Nephron (organoid): ENCODE data around the gene TMEM117.
A peak's percentile ranks its signal among the peaks of the same experiment; 100 is the strongest.

Experiments
- H3K27ac Mint-ChIP-seq, 3 experiments: 2 replicates each; pipeline ENCODE4 v1.8.0; 2020; ENCODE audit warnings: mixed read lengths in 3 of 3, mild to moderate bottlenecking in 2 of 3, moderate library complexity in 1 of 3
- H3K27me3 Mint-ChIP-seq: 2 replicates; pipeline ENCODE4 v1.8.0; 2021; ENCODE audit warnings: low read depth, mild to moderate bottlenecking, moderate library complexity, mixed read lengths
- H3K36me3 Mint-ChIP-seq: 2 replicates; pipeline ENCODE4 v1.8.0; 2020; ENCODE audit warnings: low read depth, mixed read lengths
- H3K4me1 Mint-ChIP-seq: 2 replicates; pipeline ENCODE4 v1.8.0; 2020; ENCODE audit warnings: mixed read lengths
- H3K4me3 Mint-ChIP-seq, 3 experiments: 2 replicates each; pipeline ENCODE4 v1.8.0; 2020; ENCODE audit warnings: mild to moderate bottlenecking in 3 of 3, mixed read lengths in 3 of 3, moderate library complexity in 2 of 3
- H3K9me3 Mint-ChIP-seq: 2 replicates; pipeline ENCODE4 v1.8.0; 2020; ENCODE audit warnings: mixed read lengths
- TF ChIP-seq, protein P1 (sequence below), 3 experiments: fragments of 200-600 bp; sonication (generic); IDR thresholded peaks; one replicate each; pipeline ENCODE4 v1.5.0; 2021; ENCODE audit warnings: antibody characterized with exemption in 3 of 3; ENCODE audit not compliant: unreplicated experiment in 3 of 3

TMEM117 gene

GRCh38 chr12:44206045-44206444 is 370.2 kb downstream of the TMEM117 start:
- TF ChIP-seq, protein P1, sequence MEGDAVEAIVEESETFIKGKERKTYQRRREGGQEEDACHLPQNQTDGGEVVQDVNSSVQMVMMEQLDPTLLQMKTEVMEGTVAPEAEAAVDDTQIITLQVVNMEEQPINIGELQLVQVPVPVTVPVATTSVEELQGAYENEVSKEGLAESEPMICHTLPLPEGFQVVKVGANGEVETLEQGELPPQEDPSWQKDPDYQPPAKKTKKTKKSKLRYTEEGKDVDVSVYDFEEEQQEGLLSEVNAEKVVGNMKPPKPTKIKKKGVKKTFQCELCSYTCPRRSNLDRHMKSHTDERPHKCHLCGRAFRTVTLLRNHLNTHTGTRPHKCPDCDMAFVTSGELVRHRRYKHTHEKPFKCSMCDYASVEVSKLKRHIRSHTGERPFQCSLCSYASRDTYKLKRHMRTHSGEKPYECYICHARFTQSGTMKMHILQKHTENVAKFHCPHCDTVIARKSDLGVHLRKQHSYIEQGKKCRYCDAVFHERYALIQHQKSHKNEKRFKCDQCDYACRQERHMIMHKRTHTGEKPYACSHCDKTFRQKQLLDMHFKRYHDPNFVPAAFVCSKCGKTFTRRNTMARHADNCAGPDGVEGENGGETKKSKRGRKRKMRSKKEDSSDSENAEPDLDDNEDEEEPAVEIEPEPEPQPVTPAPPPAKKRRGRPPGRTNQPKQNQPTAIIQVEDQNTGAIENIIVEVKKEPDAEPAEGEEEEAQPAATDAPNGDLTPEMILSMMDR (IDR thresholded peaks at IDR 0.05; ENCODE audit: unreplicated experiment in 3 of 3), result no peak
- no peak overlapping the region for H3K27ac Mint-ChIP-seq
- no peaks in the 10 kb centered on the region for H3K27me3 Mint-ChIP-seq
- H3K36me3 Mint-ChIP-seq, result no peaks in the 10 kb centered on the region
- no peak overlapping the region for H3K4me3 Mint-ChIP-seq
- H3K4me1 Mint-ChIP-seq, result no peaks in the 10 kb centered on the region
- H3K9me3 Mint-ChIP-seq, result peaks cover 29% of the 10 kb centered on the region

DNA sequence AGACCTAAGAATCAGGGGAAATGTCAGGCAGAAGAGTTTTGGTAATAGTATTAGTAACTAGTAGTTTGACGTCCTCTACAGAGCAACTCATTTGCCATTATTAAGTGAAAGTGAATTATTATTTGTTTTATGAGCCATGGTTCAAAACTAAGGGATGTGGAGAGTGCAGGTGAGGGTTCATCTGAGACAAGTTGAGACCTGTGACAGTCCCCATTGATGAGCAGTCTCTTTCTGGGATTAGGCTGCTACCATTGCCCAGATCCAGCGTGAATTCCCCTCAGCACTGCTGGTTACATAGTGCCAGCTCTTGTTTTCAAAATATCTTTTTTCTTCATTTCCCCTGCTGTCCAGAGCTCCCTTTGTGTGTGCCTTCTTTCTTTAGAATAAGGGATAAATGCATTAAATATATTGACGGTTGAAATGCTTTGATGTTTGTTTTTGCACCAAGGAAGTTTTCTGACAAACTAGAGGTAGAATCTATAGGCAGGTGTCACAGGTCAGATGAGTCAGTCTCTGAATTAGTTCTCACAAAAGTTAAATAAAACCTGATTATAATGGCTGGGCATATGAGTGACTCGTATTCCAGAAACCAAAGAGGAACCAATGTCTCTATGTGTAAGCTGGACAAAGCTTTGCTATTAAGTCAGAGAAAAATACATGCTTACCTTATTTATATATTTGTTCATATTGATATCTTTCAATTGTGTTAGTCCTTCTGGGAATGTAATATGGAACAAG is 381.4 kb downstream of the TMEM117 start:
- TF ChIP-seq, protein P1 (IDR thresholded peaks at IDR 0.05; ENCODE audit: unreplicated experiment in 3 of 3), result no peak
- Mint-ChIP-seq H3K27ac (no peak overlapping the region), H3K4me1 (peaks cover 6% of the 10 kb centered on the region), H3K36me3 (peaks cover 5% of the 10 kb centered on the region), H3K4me3 (no peak overlapping the region), H3K9me3 (no peaks in the 10 kb centered on the region), H3K27me3 (no peaks in the 10 kb centered on the region)

DNA sequence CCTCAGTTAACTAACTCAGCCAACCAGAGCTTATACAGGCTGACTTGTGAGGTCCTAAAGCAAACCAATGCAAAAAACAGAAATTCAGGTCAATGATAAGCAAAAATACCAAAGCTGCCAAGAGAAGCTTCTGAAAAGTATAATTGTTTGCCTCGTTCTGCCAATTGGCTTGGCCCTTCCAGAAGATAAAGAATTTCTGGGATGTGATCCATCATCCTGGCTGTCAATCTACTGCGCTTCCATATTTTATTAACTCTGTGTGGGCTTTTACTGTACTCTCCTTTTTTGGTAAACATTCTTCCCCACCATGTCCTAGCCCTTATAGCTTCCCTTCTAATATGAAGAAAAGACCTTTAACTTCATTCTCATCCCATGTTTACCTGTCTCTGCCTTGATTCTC is 387.9 kb downstream of the TMEM117 start:
- Mint-ChIP-seq H3K4me1 (peaks cover 21% of the 10 kb centered on the region), H3K9me3 (no peaks in the 10 kb centered on the region), H3K4me3 (no peak overlapping the region), H3K27me3 (no peaks in the 10 kb centered on the region), H3K27ac (no peak overlapping the region), H3K36me3 (no peaks in the 10 kb centered on the region)
- TF ChIP-seq, protein P1 (IDR thresholded peaks at IDR 0.05; ENCODE audit: unreplicated experiment in 3 of 3), result no peak

- TF ChIP-seq, protein P1 (IDR thresholded peaks at IDR 0.05; ENCODE audit: unreplicated experiment in 3 of 3), result no peak
- Mint-ChIP-seq H3K9me3 (no peaks in the 10 kb centered on the region), H3K27me3 (no peaks in the 10 kb centered on the region), H3K4me3 (no peak overlapping the region), H3K4me1 (peaks cover 18% of the 10 kb centered on the region), H3K27ac (peak overlapping the region; percentile 8 to 35 (median 28)), H3K36me3 (no peaks in the 10 kb centered on the region)
These were observed 388.7 kb downstream of the TMEM117 start for GRCh38 chr12:44224399-44225148.

GRCh38 chr12:44225149-44225510 is 389.2 kb downstream of the TMEM117 start:
- Mint-ChIP-seq H3K4me1 (peaks cover 15% of the 10 kb centered on the region), H3K36me3 (no peaks in the 10 kb centered on the region), H3K4me3 (no peak overlapping the region), H3K27me3 (no peaks in the 10 kb centered on the region), H3K27ac (peak overlapping the region in 2 of 3 experiments; percentile 28 to 35), H3K9me3 (no peaks in the 10 kb centered on the region)
- TF ChIP-seq, protein P1 (IDR thresholded peaks at IDR 0.05; ENCODE audit: unreplicated experiment in 3 of 3), result no peak
